UCSD-AML1 (cell line): ENCODE data around the gene HNRNPUL2.
"Not testable (repeated sequence)": the region's sequence is repeated elsewhere in the genome, so short reads cannot be mapped to it uniquely, and the experiment has no call there.

ENCODE experiments used
- DNase-seq: peaks from one replicate; lab custom pipeline; 2025; ENCODE audit not compliant: unreplicated experiment; lab: John Stamatoyannopoulos, UW

Gene HNRNPUL2

DNA sequence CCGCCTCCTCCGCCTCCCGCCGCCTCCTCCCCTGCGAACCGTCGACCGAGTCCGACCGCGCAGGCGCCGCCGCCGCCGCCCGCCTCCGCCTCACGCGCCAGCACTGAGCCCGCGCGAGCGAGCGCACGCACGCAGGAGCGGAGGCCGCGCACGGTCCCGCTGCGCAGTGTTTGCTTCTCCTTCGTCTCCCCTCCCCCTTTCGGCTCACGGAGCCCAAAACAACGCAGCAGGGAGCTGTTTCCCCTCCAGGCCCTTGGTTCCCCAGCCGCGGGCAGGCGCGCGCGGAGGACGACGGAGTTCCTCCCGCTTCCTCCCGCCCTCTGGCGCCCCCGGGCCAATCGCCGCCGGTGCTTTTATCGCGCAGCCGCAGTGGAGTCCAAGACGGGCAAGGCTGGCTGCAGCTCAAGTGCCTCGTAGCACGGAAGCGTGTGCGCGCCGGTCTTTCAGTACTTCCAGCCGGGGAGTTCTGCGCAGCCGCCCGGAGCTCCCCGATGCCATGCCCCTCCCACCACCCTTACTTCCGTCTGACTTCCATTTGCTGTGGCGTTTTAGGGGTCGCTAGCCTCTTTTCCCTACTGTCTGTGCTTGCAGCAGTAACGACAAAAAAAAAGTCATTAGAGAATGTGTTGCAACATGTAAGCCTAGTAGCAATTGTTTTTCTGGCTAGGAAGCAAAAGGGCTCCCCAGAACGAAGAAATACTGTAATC lies at the start of gene HNRNPUL2:
Gene HNRNPUL2, minus strand, starts transcription at position 293 of the 707 bp plus-strand sequence. CDS start 301 bp downstream, outside the sequence.
- peak; percentile 99 for DNase-seq

DNA sequence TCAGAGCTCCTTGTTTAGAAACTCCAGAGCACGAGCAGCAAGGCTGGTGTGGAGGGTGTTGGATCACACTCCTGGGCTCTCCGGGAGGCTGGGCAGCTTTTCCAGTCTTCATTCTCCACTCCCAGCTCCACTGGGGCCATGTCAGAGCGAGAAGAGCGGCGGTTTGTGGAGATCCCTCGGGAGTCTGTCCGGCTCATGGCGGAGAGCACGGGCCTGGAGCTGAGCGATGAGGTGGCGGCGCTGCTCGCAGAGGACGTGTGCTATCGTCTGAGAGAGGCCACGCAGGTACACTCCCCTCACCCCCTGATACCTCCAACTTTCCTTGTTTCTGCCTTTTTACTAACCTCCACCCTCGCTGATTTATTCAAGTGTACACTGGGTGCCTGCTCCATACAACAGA lies 48.4 kb upstream of the HNRNPUL2 start:
- no peak for DNase-seq

DNA sequence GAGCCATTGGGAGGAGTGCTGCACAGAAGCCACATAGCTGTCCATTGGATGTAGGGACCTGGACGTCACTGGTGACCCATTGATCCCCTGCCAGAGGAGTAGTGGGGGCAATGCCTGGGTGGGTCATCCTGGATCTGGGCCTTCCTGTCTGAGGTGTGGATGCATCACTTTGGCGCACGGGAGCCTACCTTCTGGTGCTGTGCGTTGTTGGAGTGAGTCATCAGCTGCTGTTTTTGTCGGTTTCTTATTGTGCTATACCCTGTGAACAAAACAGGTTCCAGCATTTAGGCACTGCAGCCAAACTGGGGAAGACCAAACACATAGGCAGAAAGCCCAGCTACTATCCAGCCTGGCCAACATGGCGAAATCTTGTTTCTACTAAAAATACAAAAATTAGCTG lies 47.1 kb upstream of the HNRNPUL2 start:
- no peak for DNase-seq

DNA sequence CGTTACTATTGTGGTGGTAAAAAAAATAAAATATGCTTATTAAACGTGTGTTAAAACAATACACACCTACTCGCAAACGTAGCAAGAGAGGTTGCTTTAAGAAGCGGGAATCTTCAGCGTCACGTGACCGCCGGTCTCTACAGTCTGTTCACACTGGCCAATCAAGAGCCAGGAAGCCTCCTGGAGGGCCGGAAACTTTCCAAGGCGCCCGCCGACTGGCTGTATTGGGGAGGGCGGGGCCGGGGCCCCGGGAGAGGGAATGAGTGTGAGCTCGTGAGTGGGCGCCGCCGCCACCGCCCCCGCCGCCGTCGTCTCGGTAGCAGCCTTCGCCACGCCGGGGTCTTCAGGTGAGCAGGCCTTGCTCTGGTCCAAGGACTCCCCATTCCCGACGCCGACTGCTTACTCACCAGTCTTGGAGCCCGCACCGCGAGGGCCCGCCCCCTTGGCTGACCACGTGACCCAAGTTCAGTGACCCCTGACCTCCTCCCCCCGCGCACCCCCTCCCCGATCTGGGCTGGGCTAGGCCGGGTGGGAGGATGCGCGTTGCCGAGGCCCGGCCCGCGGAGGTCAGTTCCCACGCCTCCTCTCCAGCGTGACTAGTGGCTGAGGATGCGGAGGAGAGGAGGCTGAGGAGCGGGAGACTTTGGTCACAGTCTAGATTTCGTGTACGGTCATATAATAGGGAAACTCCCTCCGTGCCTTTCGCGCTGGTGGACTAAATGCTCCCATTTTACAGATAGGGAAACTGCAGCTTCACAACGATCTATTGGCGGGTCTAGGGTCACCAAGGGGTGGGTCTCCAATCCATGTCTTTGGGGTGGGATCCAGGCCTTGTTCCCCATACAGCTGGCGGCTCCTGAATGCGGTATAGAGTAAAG lies 44.1 kb upstream of the HNRNPUL2 start, which contains the start of gene TAF6L:
Gene TAF6L, plus strand, starts transcription at position 253 of the 878 bp plus-strand sequence. CDS start 4,388 bp downstream, outside the sequence.
- DNase-seq = peak; percentile 96

DNA sequence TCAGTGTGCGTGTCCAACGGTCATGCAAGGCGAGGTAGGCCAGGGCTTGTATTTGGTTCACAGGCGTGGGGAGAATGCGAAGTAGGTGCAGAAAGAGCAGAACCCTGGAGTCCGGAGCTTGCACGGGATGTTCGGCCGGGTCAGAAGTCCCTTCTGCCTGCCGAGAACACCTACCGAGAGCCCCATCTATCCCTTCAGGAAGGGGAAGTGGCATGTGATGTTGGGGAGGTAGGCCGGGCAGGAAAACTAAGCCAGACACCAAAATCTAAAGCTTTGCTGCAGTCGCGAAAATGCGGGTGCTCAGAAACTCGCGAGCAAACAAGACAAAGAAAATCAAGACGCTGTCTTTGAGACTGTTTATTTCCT lies 43.5 kb upstream of the HNRNPUL2 start:
- DNase-seq = peak; percentile 63

DNA sequence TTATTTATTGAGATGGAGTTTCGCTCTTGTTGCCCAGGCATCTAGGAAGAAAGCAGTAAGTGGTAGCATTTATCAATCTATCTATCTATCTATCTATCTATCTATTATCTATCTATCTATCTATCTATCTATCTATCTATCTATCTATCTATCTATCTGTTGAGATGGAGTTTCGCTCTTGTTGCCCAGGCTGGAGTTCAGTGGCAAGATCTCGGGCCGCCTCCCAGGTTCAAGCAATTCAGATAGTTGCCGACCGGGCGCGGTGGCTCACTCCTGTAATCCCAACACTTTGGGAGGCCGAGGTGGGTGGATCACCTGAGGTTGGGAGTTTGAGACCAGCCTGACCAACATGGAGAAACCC lies 33.6 kb upstream of the HNRNPUL2 start:
- DNase-seq = not testable (repeated sequence)

DNA sequence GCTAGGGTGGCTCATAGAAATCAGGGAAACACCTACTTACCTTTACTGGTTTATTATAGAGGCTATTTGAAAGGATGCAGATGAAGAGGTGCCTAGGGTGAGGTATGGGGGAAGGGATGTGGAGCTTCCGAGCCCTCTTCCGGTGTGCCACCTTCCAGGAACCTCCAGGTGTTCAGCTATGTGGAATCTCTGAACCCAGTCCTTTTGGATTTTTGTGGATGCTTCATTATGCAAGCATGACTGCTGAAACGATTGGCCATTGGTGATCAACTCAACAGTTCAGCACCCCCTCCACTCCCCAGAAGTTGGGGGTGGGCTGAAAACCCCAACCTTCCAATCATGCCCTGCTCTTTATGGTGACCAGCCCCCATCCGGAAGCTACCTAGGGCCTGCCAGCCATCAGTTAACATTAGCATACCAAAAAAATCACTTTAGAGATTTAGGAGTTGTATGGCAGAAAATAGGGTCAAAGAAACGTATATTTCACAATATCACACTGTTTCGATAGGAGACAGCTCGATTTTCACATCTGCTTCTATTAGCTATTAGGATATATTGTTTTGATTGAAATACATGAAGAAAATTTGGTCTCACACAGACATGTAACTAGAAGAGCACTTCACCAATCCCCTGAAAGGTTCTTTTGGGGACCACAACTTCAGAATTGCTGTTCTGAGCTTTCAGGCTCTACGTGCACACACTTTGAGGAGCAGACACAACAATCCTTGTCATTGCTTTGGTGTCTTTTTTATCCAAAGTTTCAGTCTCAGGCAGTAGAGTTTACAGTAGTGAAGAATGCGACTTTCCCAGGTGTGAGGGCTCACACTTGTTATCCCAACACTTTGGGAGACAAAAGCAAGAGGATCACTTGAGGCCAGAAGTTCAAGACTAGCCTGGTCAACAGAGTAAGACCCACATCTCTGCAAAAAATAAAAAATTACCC lies 30.9 kb upstream of the HNRNPUL2 start:
- no peak for DNase-seq

DNA sequence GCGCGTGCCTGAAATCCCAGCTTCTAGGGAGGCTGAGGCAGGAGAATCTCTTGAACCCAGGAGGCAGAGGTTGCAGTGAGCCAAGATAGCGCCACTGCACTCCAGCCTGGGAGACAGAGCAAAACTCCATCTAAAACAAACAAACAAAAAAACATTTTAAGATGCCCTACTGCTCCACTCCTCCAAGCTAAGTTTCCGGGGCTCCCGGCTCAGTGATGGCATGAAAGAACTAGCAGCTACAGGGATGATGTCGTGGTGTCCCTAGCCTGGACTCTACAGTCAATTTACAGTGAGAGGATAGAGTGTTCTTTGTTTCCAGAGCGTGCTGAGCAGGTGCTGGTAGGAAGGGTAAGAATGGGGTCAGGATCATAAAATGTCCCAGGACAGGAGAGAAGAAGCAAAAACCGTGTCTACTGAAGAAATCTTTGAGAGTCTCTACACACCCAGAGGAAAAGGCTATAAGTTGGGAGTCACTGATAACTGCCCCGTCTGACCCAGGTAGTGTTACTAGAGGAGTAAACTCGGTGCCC lies 27.9 kb upstream of the HNRNPUL2 start:
- DNase-seq = no peak

DNA sequence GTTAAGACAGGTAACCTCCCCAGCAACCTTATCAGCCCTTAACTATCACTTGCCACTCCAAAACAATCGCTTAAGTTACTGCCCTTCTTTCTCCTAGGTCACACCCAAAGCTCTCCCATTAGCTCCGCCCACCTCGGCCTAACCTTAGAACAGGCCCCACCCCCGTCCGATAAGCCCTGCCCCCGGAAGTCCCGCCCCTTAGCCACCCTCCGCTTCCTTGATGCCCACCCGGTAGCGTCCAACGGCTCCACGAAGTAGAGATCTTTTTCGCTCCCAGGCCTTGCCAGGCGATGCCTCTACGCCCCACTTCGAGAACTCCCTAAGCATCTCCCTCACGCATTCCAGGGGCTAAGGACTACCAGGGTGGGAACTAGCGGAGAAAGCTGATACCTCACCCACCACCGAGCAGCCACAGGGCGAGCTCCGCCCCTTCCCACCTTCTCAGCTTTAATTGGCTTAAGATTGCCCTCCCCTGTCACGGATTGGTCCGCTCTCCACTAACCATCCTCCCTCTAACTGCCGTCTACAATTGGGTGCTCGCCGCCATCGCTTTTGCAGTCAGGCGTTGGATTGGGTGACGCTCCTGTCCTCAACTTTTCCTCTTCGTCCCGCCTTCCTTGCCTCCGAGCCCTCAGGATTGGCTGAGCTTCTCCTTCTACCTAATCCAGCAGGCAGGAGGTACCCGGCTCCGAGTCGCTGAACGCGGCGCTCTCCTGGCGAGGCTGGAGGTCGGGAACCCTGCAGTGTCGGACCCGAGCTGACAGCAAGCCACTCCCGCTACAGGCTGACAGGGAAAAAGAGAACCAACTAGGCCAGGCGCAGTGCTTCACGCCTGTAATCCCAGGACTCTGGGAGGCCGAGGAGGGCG lies 26.7 kb upstream of the HNRNPUL2 start, which contains the start of gene ZBTB3:
Gene ZBTB3, minus strand, starts transcription at position 425 of the 868 bp plus-strand sequence. CDS start 496 bp downstream, outside the sequence.
- peak; percentile 97 for DNase-seq

DNA sequence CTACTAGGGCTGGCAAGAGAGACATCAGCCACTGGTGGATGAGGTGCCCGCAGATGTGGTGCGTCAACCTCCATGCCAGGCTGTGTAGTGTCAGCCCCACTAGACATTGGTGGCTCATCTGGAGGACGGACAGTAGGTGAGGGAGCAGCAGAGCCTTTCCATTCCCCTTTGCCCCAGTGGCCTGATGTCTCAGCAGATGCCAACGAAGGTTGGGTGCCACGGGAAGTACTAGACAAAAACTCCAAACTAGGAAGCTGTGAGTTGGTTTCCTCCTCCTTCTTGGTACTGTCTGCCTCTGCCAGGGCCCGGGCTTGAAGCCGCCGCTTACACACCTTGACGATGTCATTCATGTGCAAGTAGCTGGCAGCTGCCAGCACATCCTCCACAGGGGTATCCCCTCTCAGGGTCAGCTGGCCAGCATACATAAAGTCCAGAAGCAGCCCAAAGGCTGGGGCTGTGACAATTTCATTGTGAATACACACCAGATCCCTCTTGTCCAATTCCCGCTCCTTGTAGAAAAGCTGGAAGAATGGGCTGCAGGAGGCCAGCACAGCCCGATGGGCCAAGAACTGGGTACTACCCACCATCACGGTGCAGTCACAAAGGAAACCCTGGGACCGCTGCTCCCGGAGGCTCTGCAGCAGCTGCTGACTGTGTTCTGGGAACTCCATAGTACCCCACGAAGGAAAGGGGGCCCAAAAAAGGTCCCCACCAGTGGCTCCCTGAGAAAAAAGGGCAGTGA lies 25.9 kb upstream of the HNRNPUL2 start:
- no peak for DNase-seq

DNA sequence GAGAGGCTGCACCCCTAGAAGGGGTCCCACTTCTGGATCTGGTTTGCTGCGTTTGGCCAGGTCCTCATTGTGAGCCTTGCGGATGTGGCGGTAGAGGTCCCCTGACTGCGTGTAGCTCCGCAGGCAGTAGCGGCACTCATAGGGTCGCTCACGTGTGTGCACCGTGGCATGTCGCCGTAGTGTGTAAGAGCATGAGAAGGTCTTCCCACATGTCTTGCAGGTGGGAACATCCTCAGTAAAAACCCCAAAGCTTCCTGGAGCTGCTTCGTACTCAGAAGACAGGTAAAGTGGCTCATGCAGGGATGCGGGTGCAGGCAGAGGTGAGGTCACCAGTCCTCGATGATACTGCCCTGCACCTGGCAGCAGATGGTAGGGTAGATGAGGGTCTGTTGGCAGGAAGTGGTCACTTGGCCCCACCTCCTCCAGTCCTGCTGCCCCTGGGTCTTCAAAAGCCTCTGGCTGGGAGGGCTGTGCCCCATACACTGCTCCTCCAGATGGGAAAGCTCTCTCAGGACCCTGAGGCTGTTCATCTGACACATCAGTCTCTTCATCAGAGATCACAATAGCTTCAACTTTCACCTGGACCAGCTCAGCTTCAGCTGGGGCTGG lies 25.0 kb upstream of the HNRNPUL2 start:
- no peak for DNase-seq

DNA sequence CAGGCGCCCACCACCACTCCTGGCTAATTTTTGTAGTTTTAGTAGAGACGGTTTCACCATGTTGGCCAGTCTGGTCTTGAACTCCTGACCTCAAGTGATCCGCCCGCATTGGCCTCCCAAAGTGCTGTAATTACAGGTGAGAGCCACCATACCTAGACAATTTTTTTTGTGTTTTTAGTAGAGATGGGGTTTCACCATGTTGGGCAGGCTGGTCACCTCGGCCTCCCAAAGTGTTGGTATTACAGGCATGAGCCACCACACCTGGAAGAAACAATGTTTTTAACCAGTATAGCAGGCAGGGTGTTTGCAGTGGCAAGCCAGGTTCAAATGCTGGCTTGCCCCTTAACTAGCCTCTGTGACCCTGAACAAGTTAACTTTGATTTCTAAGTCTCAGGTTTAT lies 22.7 kb upstream of the HNRNPUL2 start:
- DNase-seq = not testable (repeated sequence)

DNA sequence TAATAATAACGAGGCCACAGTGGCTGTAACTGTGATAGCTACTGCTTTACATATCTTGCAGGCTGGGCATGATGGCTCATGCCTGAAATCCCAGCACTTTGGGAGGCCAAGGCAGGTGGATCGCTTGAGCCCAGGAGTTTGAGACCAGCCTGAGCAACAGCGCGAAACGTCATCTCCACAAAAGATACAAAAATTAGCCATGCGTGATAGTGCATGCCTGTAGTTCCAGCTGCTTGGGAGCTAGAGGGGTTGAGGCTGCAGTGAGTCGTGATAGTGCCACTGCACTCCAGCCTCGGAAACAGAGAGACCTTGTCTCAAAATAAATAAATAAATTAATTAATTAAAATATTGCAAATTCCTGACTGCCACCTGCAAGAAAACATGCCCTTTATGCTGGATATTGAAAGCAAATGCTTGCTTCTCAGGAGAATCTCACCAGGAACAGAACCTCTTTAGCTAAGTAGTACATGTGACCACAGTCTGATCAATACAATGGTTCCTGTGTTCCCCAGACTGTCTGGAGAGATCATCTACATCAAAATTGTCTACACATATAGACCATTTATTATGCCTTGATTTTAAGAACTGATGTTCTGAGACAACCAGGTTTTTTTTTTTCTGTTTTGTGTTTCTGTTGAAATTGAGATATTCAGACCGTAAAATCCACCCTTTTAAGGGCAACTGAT lies 20.4 kb upstream of the HNRNPUL2 start:
- DNase-seq = no peak

DNA sequence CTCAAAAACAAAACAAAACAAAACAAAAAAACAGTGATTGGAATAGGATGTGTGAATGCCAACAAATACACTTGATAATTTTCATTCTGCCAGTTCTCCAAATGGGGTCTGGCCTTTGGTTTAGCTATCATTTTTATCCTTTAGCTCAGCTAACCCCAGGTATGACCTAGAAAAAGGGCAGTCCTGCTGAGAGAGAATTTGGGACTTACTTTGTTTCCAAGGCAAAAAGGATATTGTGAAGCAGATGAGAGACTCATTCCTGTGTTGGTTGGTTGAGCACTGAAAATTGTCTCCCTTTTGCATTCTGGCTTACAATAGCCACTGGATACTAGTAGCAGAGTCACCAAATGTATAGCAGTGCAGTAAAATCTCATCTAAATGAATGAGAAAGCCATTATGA lies 9.9 kb upstream of the HNRNPUL2 start:
- no peak for DNase-seq

DNA sequence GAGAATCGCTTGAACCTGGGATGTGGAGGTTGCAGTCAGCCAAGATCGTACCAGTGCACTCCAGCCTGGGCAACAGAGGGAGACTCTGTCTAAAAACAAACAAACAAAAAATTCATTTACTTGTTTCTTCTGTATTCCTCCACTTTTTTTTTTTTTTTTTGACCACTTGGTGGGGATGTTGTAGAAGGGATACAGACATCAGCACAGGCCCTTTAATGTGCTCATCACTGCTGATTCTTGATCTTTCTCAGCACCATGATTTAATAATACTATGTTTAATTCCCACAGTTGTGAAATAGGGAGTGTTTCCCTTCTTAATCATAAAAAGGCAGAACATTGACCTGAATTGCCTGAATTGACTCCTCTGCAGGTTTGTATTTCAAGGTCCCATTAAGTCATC lies 5.6 kb upstream of the HNRNPUL2 start:
- DNase-seq = no peak

DNA sequence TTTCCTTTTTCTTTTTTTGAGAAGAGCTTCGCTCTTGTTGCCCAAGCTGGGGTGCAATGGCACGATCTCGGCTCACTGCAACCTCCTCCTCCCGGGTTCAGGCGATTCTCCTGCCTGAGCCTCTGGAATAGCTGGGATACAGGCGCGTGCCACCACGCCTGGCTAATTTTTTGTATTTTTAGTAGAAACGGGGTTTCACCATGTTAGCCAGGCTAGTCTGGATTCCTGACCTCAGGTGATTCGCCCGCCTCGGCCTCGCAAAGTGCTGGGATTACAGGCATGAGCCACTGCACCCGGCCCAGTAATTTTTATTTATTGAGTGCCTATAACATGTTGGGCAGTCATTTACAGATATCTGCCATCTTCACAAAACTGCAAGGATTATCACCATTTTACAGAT lies 2.8 kb upstream of the HNRNPUL2 start:
- DNase-seq = not testable (repeated sequence)

DNA sequence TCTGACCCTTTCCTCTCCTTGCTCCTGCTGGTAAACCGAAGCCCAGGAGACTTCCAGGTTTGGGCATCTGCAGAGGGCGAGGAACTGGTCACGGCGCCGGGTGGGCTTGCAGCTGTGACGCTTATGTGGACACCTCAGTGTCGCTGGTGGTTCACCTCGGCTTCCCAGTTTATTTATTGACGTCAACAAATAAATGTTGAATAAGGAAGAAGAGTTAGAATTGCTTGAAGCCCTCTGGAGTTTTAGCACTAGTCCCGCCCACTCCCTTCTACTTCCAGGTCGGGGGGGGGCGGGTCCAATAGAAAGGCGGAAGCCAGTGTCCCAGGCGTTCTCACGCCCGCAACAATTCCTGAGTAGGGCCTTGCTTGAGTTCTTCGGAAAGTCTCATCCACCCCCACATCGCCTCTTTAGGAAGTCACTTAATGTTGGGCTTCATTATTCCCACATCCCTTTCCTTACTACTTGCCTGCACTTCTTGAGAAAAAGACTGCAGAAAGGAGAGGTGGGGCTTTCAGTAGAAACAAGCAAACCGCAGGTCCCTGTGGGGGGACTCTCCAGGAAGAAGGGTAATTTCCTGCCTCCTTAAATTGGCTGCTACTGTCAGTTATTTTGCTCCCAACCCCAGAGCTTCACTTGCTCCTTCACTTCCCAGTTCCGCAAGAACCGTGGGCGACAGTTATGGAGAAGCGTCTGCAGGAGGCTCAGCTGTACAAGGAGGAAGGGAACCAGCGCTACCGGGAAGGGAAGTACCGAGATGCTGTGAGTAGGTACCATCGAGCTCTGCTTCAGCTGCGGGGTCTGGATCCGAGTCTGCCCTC lies 1.1 kb upstream of the HNRNPUL2 start, which contains the start of gene TTC9C:
Gene TTC9C, plus strand, starts transcription at position 316 of the 818 bp plus-strand sequence. Its CDS starts 363 bp downstream, at position 679.
- peak; percentile 83 for DNase-seq
